Neural cell (in vitro differentiated cells): Measurements from ENCODE around the gene CISH. TPM values are rescaled to one million over a fixed set of nuclear protein-coding genes. Genes with fewer than 3 reads are reported as not detected.

Experiments
- H2AFZ ChIP-seq: fragments of 200-600, 300-800 bp; sonication (generic), shearing (Covaris generic); 2 replicates; pipeline ENCODE4 v1.6.0; 2014; ENCODE audit warnings: low read depth, mild to moderate bottlenecking, antibody characterized with exemption, low read length, moderate library complexity
- H3F3A ChIP-seq: fragments of 200-600 bp; shearing (Covaris generic); 2 replicates; pipeline ENCODE4 v1.6.1; 2016; ENCODE audit warnings: mild to moderate bottlenecking, moderate library complexity, mixed read lengths, antibody characterized with exemption, low read length; ENCODE audit not compliant: insufficient read depth, poor library complexity, severe bottlenecking
- H3K27ac ChIP-seq: fragments of 200-600, 300-800 bp; sonication (generic), shearing (Covaris generic); 2 replicates; pipeline ENCODE4 v1.5.1; 2014; ENCODE audit warnings: mild to moderate bottlenecking, low read length, moderate library complexity
- H3K27me3 ChIP-seq: fragments of 300-800, 200-600 bp; sonication (generic), shearing (Covaris generic); 2 replicates; pipeline ENCODE4 v1.6.0; 2014; ENCODE audit warnings: mild to moderate bottlenecking, low read depth, low read length, moderate library complexity; ENCODE audit not compliant: insufficient read depth
- H3K36me3 ChIP-seq: fragments of 300-800, 200-600 bp; sonication (generic), shearing (Covaris generic); 2 replicates; pipeline ENCODE4 v1.5.1; 2014; ENCODE audit warnings: mild to moderate bottlenecking, antibody characterized with exemption, low read length, moderate library complexity; ENCODE audit not compliant: insufficient read depth
- H3K4me2 ChIP-seq: fragments of 300-800, 200-600 bp; sonication (generic), shearing (Covaris generic); 2 replicates; pipeline ENCODE4 v1.6.0; 2014; ENCODE audit warnings: mild to moderate bottlenecking, low read length
- H3K4me3 ChIP-seq: fragments of 300-800, 200-600 bp; sonication (generic), shearing (Covaris generic); 2 replicates; pipeline ENCODE4 v1.5.1; 2014; ENCODE audit warnings: mild to moderate bottlenecking, low read length, moderate library complexity
- H3K79me2 ChIP-seq: fragments of 200-600 bp; shearing (Covaris generic); replicated peaks from 2 replicates; pipeline ENCODE4 v1.6.0; 2014; ENCODE audit warnings: mild to moderate bottlenecking, low read length, moderate library complexity; ENCODE audit not compliant: insufficient read depth
- H3K9ac ChIP-seq: fragments of 300-800, 200-600 bp; sonication (generic), shearing (Covaris generic); 2 replicates; pipeline ENCODE4 v1.6.1; 2016; ENCODE audit warnings: mild to moderate bottlenecking, low read length, mixed read lengths
- H3K9me2 ChIP-seq: fragments of 200-600 bp; shearing (Covaris generic); 2 replicates; pipeline ENCODE4 v1.6.1; 2016; ENCODE audit warnings: mild to moderate bottlenecking, low read length, mixed read lengths; ENCODE audit not compliant: insufficient read depth
- H3K9me3 ChIP-seq: fragments of 200-600, 300-800 bp; sonication (generic), shearing (Covaris generic); 2 replicates; pipeline ENCODE4 v1.6.1; 2016; ENCODE audit warnings: mild to moderate bottlenecking, mixed run types, low read length, moderate library complexity, mixed read lengths
- H4K20me1 ChIP-seq: fragments of 200-600 bp; shearing (Covaris generic); 2 replicates; pipeline ENCODE4 v1.6.1; 2016; ENCODE audit warnings: mild to moderate bottlenecking, mixed run types; ENCODE audit not compliant: insufficient read depth
- EP300 ChIP-seq: fragments of 450-650 bp; conservative IDR thresholded peaks from 2 replicates; pipeline ENCODE4 v1.6.1; 2014; ENCODE audit warnings: antibody characterized with exemption, mild to moderate bottlenecking, moderate library complexity; ENCODE audit not compliant: poor library complexity, severe bottlenecking
- EZH2 ChIP-seq: fragments of 200-600, 300-800 bp; shearing (Covaris generic), sonication (generic); IDR thresholded peaks from 2 replicates; pipeline ENCODE4 v1.6.1; 2014; ENCODE audit warnings: antibody characterized with exemption, low read length, borderline replicate concordance, mild to moderate bottlenecking; ENCODE audit not compliant: insufficient read depth, poor library complexity, severe bottlenecking
- MXI1 ChIP-seq: fragments of 450-650 bp; conservative IDR thresholded peaks from 2 replicates; pipeline ENCODE4 v1.6.1; 2014; ENCODE audit warnings: antibody characterized with exemption, mild to moderate bottlenecking; ENCODE audit not compliant: poor library complexity, severe bottlenecking
- POLR2AphosphoS5 ChIP-seq: IDR thresholded peaks from 2 replicates; pipeline ENCODE4 v1.6.1; 2012
- RAD21 ChIP-seq: fragments of 450-650 bp; conservative IDR thresholded peaks from 2 replicates; pipeline ENCODE4 v1.6.1; 2014; ENCODE audit warnings: antibody characterized with exemption, mild to moderate bottlenecking, moderate library complexity
- SMC3 ChIP-seq: fragments of 450-650 bp; conservative IDR thresholded peaks from 2 replicates; pipeline ENCODE4 v1.6.1; 2014; ENCODE audit warnings: antibody characterized with exemption, mild to moderate bottlenecking, moderate library complexity; ENCODE audit not compliant: poor library complexity
- TAF1 ChIP-seq: IDR thresholded peaks from 2 replicates; pipeline ENCODE4 v1.6.1; 2012; ENCODE audit warnings: low read depth
- polyA plus RNA-seq: library from polyadenylated mRNA; depleted of rRNA; stranded (reverse); fragments of >200 nt; gene quantifications from 2 replicates; pipeline ENCODE4 v1.2.3, GENCODE V29; 2014
- TF ChIP-seq, protein P1 (sequence below): fragments of 450-650 bp; IDR thresholded peaks from 2 replicates; pipeline ENCODE4 v1.5.1; 2014; ENCODE audit warnings: antibody characterized with exemption, mild to moderate bottlenecking, moderate library complexity; ENCODE audit not compliant: poor library complexity, severe bottlenecking
- TF ChIP-seq, protein P2 (sequence below): IDR thresholded peaks from 2 replicates; pipeline ENCODE4 v1.6.1; 2012; ENCODE audit warnings: borderline replicate concordance

The CISH gene
- polyA plus RNA-seq, 1 donor from 2014 or later: not detected

DNA sequence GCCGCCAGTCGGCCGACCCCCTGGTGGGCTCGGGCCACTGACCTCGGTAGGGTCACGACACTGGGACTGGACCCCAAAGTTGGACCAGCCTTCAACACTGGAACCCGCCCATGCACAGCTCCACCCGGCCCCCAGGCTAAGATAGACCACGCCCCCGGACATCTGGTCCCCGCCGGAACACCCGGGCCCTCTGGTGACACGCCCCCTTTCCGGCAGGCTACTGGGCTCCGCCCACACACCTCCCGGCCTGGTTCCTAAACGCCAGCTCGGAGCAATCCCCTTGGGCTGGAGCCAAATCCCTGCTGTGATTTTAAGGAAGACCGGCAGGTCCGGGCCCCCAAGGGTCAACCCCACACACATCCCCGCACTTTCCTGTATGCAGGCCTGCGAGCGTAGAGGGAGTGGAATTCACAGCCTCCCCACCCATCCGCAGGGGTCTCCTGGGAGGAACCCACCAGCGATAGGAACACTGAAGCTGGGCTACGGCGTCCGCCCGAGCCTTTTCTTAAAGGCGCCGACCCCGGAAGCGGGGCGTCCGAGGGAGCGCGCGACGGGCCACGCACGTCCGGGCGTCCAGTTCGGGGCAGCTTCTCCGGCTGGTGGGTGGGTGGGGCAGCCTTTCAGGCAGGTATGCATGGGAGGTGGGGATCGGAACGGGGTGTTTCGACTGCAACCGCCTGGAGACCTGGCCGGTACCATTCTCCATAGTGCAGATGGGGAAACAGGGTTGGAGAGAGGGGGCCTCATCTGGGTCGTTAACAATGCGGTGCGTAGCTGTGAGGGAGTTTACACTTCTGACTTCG, 42.4 kb downstream of the CISH start, which contains the start of gene HEMK1:
TSS of gene HEMK1 (plus strand) at position 576 of the 803 bp plus-strand sequence. CDS start 1,583 bp downstream, outside the sequence.
- Histone ChIP-seq H3K9ac (peak within 1 kb of the TSS; percentile 87), H3K27ac (peak within 1 kb of the TSS; percentile 81), H3K4me2 (peak within 1 kb of the TSS; percentile 81), H3K4me3 (peak within 1 kb of the TSS; percentile 93), H3K9me3 (no peaks in the 10 kb centered on the region), H3K79me2 (no peaks in the 10 kb centered on the region), H3K9me2 (no peaks in the 10 kb centered on the region), H4K20me1 (no peaks in the 10 kb centered on the region), H3K27me3 (no peaks in the 10 kb centered on the region), H3K36me3 (no peaks in the 10 kb centered on the region), H3F3A (no peaks in the 10 kb centered on the region), H2AFZ (peak within 1 kb of the TSS; percentile 99)
- TF ChIP-seq POLR2AphosphoS5 (peak; percentile 96), EZH2 (no peak), RAD21 (peak; percentile 22), SMC3 (peak; percentile 45), EP300 (peak; percentile 74), MXI1 (peak; percentile 83), TAF1 (peak; percentile 72)
- TF ChIP-seq, protein P1, sequence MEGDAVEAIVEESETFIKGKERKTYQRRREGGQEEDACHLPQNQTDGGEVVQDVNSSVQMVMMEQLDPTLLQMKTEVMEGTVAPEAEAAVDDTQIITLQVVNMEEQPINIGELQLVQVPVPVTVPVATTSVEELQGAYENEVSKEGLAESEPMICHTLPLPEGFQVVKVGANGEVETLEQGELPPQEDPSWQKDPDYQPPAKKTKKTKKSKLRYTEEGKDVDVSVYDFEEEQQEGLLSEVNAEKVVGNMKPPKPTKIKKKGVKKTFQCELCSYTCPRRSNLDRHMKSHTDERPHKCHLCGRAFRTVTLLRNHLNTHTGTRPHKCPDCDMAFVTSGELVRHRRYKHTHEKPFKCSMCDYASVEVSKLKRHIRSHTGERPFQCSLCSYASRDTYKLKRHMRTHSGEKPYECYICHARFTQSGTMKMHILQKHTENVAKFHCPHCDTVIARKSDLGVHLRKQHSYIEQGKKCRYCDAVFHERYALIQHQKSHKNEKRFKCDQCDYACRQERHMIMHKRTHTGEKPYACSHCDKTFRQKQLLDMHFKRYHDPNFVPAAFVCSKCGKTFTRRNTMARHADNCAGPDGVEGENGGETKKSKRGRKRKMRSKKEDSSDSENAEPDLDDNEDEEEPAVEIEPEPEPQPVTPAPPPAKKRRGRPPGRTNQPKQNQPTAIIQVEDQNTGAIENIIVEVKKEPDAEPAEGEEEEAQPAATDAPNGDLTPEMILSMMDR: peak; percentile 12
- TF ChIP-seq, protein P2, sequence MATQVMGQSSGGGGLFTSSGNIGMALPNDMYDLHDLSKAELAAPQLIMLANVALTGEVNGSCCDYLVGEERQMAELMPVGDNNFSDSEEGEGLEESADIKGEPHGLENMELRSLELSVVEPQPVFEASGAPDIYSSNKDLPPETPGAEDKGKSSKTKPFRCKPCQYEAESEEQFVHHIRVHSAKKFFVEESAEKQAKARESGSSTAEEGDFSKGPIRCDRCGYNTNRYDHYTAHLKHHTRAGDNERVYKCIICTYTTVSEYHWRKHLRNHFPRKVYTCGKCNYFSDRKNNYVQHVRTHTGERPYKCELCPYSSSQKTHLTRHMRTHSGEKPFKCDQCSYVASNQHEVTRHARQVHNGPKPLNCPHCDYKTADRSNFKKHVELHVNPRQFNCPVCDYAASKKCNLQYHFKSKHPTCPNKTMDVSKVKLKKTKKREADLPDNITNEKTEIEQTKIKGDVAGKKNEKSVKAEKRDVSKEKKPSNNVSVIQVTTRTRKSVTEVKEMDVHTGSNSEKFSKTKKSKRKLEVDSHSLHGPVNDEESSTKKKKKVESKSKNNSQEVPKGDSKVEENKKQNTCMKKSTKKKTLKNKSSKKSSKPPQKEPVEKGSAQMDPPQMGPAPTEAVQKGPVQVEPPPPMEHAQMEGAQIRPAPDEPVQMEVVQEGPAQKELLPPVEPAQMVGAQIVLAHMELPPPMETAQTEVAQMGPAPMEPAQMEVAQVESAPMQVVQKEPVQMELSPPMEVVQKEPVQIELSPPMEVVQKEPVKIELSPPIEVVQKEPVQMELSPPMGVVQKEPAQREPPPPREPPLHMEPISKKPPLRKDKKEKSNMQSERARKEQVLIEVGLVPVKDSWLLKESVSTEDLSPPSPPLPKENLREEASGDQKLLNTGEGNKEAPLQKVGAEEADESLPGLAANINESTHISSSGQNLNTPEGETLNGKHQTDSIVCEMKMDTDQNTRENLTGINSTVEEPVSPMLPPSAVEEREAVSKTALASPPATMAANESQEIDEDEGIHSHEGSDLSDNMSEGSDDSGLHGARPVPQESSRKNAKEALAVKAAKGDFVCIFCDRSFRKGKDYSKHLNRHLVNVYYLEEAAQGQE: peak; percentile 72

DNA sequence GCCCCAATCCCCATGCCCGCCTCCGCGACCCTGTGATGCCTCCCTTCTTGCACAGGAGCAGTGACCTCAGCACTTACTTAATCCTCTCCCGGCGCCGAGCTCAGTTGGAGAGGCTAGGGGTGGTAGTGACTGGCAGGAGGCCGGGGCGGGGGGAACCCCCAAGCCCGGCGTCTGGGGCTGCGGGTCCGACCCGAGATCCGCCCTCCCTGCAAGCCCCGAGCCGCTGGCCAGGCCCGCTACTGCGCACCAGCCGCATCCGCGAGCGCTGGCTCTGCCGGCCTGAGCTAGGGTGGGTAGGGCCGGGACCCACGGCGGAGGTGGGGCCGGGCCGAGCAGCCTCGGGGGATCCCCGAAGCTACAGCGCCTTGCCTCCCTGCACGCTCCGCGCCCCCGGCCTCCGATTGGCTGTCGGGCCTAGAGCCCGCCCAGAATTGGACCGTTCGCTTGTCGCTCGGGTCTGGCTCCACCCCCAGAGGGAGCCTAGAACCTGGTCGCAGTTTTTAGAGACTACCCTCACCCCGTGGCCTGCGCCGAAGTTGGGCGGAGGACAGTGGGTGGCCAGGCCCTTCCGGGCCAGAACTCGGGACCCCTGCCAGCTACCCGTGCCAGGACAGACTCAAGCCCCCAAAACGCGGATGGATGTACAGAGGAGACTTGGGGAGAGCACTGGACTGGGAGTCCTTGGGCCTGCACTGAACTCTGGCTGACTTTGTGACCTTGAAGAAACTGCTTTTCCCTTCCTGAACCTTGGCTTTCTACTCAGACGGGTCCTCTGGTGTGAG, 44.0 kb downstream of the CISH start, which contains the start of gene C3orf18:
TSS of gene C3orf18 (minus strand) at position 362 of the 782 bp plus-strand sequence. CDS start 2,048 bp downstream, outside the sequence.
- Histone ChIP-seq H3K27me3 (no peaks in the 10 kb centered on the region), H3K4me2 (peak within 1 kb of the TSS; percentile 65), H3K4me3 (peak within 1 kb of the TSS; percentile 93), H3K9me3 (no peaks in the 10 kb centered on the region), H3K9ac (peak within 1 kb of the TSS; percentile 58), H3K27ac (no peak within 1 kb of the TSS), H3K36me3 (no peaks in the 10 kb centered on the region), H4K20me1 (no peaks in the 10 kb centered on the region), H3F3A (no peaks in the 10 kb centered on the region), H3K9me2 (no peaks in the 10 kb centered on the region), H2AFZ (peak within 1 kb of the TSS; percentile 99), H3K79me2 (no peaks in the 10 kb centered on the region)
- TF ChIP-seq EP300 (no peak), POLR2AphosphoS5 (peak; percentile 12)
